IMR-90 (cell line): ENCODE measurements around the gene SELENOO. TPM values are rescaled to one million over a fixed set of nuclear protein-coding genes. Genes with fewer than 3 reads are reported as not detected.

Source experiments
- ATAC-seq: fragments of 200-7000 bp; cut with Tn5 transposase; 2 replicates; pipeline ENCODE4 v1.9.1; 2020; ENCODE audit warnings: low read depth, mild to moderate bottlenecking, moderate library complexity
- BruUV-seq: library from RNA; stranded (reverse); fragments of 400-500 nt; replicated peaks from 2 replicates; lab custom pipeline; 2021; lab: Mats Ljungman, UMichigan
- CTCF ChIA-PET: fragments of 300-600 bp; formaldehyde crosslinking; extraction: SDS; loops from one replicate; lab custom pipeline; 2021; ENCODE audit warnings: antibody characterized with exemption; lab: Yijun Ruan, JAX
- POLR2A ChIA-PET: fragments of 300-600 bp; sonication (Branson Sonifier 250); formaldehyde crosslinking; loops from one replicate; lab custom pipeline; 2022; ENCODE audit warnings: antibody characterized with exemption; ENCODE audit not compliant: unreplicated experiment; lab: Charles Lee
- DNase-seq: peaks from one replicate; pipeline ENCODE4 v3.0.0; 2013
- H2AFZ ChIP-seq: replicated peaks from 2 replicates; pipeline ENCODE3; 2013; ENCODE audit warnings: low read length, mild to moderate bottlenecking; ENCODE audit not compliant: poor library complexity
- H2AK5ac ChIP-seq: 2 replicates; pipeline ENCODE4 v1.6.1; 2013; ENCODE audit warnings: low read depth, low read length, inconsistent platforms
- H2AK9ac ChIP-seq: replicated peaks from 2 replicates; pipeline ENCODE3; 2013; ENCODE audit warnings: mild to moderate bottlenecking, low read depth, low read length, moderate library complexity; ENCODE audit not compliant: poor library complexity
- H2BK120ac ChIP-seq: 2 replicates; pipeline ENCODE4 v1.6.1; 2013; ENCODE audit warnings: low read depth, low read length, inconsistent platforms
- H2BK15ac ChIP-seq: 3 replicates; pipeline ENCODE4 v1.6.1; 2013; ENCODE audit warnings: low read depth, low read length, inconsistent platforms
- H2BK20ac ChIP-seq: 2 replicates; pipeline ENCODE4 v1.6.1; 2013; ENCODE audit warnings: low read depth, mild to moderate bottlenecking, inconsistent platforms, low read length, moderate library complexity
- H2BK5ac ChIP-seq: 2 replicates; pipeline ENCODE4 v1.6.1; 2013; ENCODE audit warnings: mild to moderate bottlenecking, low read depth, low read length, inconsistent platforms; ENCODE audit not compliant: poor library complexity, severe bottlenecking
- H3K14ac ChIP-seq: replicated peaks from 2 replicates; pipeline ENCODE4 v1.6.1; 2013; ENCODE audit warnings: low read depth, low read length, inconsistent platforms
- H3K18ac ChIP-seq: 2 replicates; pipeline ENCODE4 v1.6.1; 2013; ENCODE audit warnings: low read depth, low read length, control low read depth
- H3K23ac ChIP-seq: 2 replicates; pipeline ENCODE4 v1.6.1; 2013; ENCODE audit warnings: low read depth, low read length, inconsistent platforms
- H3K27ac ChIP-seq: 2 replicates; pipeline ENCODE4 v1.5.1; 2013; ENCODE audit warnings: mild to moderate bottlenecking, control low read depth, low read length; ENCODE audit not compliant: insufficient read depth
- H3K27me3 ChIP-seq: 2 replicates; pipeline ENCODE4 v1.6.1; 2013; ENCODE audit warnings: low read length; ENCODE audit not compliant: control insufficient read depth, insufficient read depth
- H3K36me3 ChIP-seq: 2 replicates; pipeline ENCODE4 v1.6.1; 2013; ENCODE audit warnings: low read length, mixed read lengths; ENCODE audit not compliant: control insufficient read depth, insufficient read depth
- H3K4ac ChIP-seq: 2 replicates; pipeline ENCODE4 v1.6.1; 2013; ENCODE audit warnings: low read depth, low read length, inconsistent platforms
- H3K4me1 ChIP-seq: 2 replicates; pipeline ENCODE4 v1.6.1; 2013; ENCODE audit warnings: low read length, mixed read lengths; ENCODE audit not compliant: control insufficient read depth, insufficient read depth
- H3K4me2 ChIP-seq: 2 replicates; pipeline ENCODE4 v1.6.1; 2013; ENCODE audit warnings: low read depth, mild to moderate bottlenecking, control low read depth, low read length, moderate library complexity
- H3K4me3 ChIP-seq: 2 replicates; pipeline ENCODE4 v1.5.1; 2013; ENCODE audit warnings: low read depth, mild to moderate bottlenecking, control low read depth, low read length, moderate library complexity; ENCODE audit not compliant: insufficient read depth
- H3K56ac ChIP-seq: 2 replicates; pipeline ENCODE4 v1.6.1; 2013; ENCODE audit warnings: low read length, inconsistent platforms; ENCODE audit not compliant: insufficient read depth; ENCODE audit errors: extremely low read depth
- H3K79me1 ChIP-seq, 2 experiments: 2 replicates each; pipeline ENCODE4 v1.6.1; 2013; ENCODE audit warnings: low read length in 2 of 2, inconsistent platforms in 1 of 2, low read depth in 1 of 2
- H3K9ac ChIP-seq: 2 replicates; pipeline ENCODE4 v1.6.1; 2013; ENCODE audit warnings: low read depth, low read length, control low read depth
- H3K9me1 ChIP-seq: 2 replicates; pipeline ENCODE4 v1.6.1; 2013; ENCODE audit warnings: low read length, inconsistent platforms; ENCODE audit not compliant: insufficient read depth
- H3K9me3 ChIP-seq: 2 replicates; pipeline ENCODE4 v1.6.1; 2013; ENCODE audit warnings: low read length; ENCODE audit not compliant: control insufficient read depth, insufficient read depth
- H4K20me1 ChIP-seq: 2 replicates; pipeline ENCODE4 v1.6.1; 2013; ENCODE audit warnings: low read length, inconsistent platforms; ENCODE audit not compliant: insufficient read depth
- H4K5ac ChIP-seq: 2 replicates; pipeline ENCODE4 v1.6.1; 2013; ENCODE audit warnings: mild to moderate bottlenecking, low read depth, low read length, control low read depth
- H4K8ac ChIP-seq, 2 experiments: 2 replicates each; pipeline ENCODE4 v1.6.1; 2013; ENCODE audit warnings: low read depth in 2 of 2, low read length in 2 of 2, control low read depth in 1 of 2, inconsistent platforms in 1 of 2
- H4K91ac ChIP-seq: 2 replicates; pipeline ENCODE4 v1.6.1; 2013; ENCODE audit warnings: low read depth, low read length, inconsistent platforms; ENCODE audit not compliant: insufficient read depth
- BHLHE40 ChIP-seq: fragments of 150-350 bp; IDR thresholded peaks from 2 replicates; pipeline ENCODE4 v1.6.1; 2016; ENCODE audit warnings: mild to moderate bottlenecking, low read depth, low read length
- CEBPB ChIP-seq: IDR thresholded peaks from 2 replicates; pipeline ENCODE4 v1.6.1; 2012; ENCODE audit warnings: low read depth, low read length, improper control_type of control experiment
- CTCF ChIP-seq: conservative IDR thresholded peaks from 2 replicates; pipeline ENCODE4 v1.5.1; 2012; ENCODE audit warnings: mild to moderate bottlenecking, low read depth, low read length, improper control_type of control experiment
- MAFK ChIP-seq: IDR thresholded peaks from 2 replicates; pipeline ENCODE4 v1.6.1; 2012; ENCODE audit warnings: low read depth, low read length, improper control_type of control experiment
- NFE2L2 ChIP-seq: fragments of 150-350 bp; IDR thresholded peaks from 2 replicates; pipeline ENCODE4 v1.6.1; 2016; ENCODE audit warnings: low read depth, mild to moderate bottlenecking, low read length
- RAD21 ChIP-seq: IDR thresholded peaks from 2 replicates; pipeline ENCODE4 v1.6.1; 2012; ENCODE audit warnings: low read length, improper control_type of control experiment
- RCOR1 ChIP-seq: IDR thresholded peaks from 2 replicates; pipeline ENCODE4 v1.6.1; 2012; ENCODE audit warnings: mild to moderate bottlenecking, low read length, improper control_type of control experiment; ENCODE audit not compliant: insufficient replicate concordance
- RFX5 ChIP-seq: IDR thresholded peaks from 2 replicates; pipeline ENCODE4 v1.8.0; 2012; ENCODE audit warnings: low read depth, mild to moderate bottlenecking, low read length, moderate library complexity
- SMC3 ChIP-seq: fragments of 150-350 bp; IDR thresholded peaks from 2 replicates; pipeline ENCODE4 v1.6.1; 2016; ENCODE audit warnings: low read depth, mild to moderate bottlenecking, antibody characterized with exemption, low read length, moderate library complexity
- WGBS, 2 experiments: methylation state at CpG; one replicate each; pipeline versions ENCODE4 v1.1.5 to v1.1.7; 2013; ENCODE audit warnings: missing lambda C conversion rate in 2 of 2; ENCODE audit not compliant: insufficient read length in 1 of 2; ENCODE audit errors: extremely low coverage in 2 of 2; 5-methylcytosine and 5-hydroxymethylcytosine counted together
- dilution Hi-C: fragments of 300-500 bp; cut with HindIII; formaldehyde crosslinking; loops from one replicate; pipeline ENCODE4 v1.14.3; 2018; ENCODE audit warnings: low sequenced_read_pairs; ENCODE audit not compliant: unreplicated experiment
- in situ Hi-C: fragments of 300-500 bp; cut with MboI; formaldehyde crosslinking; loops from 3 replicates; pipeline ENCODE4 v1.14.3; 2019; ENCODE audit warnings: low sequenced_read_pairs, inconsistent platforms, mixed read lengths
- intact Hi-C: fragments of 100-400 bp; cut with micrococcal nuclease; formaldehyde crosslinking; loops from 2 replicates; pipeline ENCODE4 v1.10.0; 2022
- polyA plus RNA-seq, 3 experiments: library from polyadenylated mRNA; depleted of rRNA; stranded (reverse); fragments of >200 nt; gene quantifications; 2 replicates each; pipeline ENCODE4 v1.2.3, GENCODE V29; 2012; ENCODE audit warnings: low replicate concordance in 1 of 3
- total RNA-seq: library from RNA; depleted of rRNA; stranded (reverse); fragments of >200 nt; gene quantifications from 2 replicates; pipeline ENCODE4 v1.2.3, GENCODE V29; 2012

The SELENOO gene
- total and polyA plus RNA-seq, 2 of the 4 experiments (the other 2 are of a cell fraction): 10.4 to 21.4 TPM

- H3K9ac ChIP-seq: no peak overlapping the region
- H3K4me2 ChIP-seq: no peak overlapping the region
- no peak overlapping the region for H4K91ac ChIP-seq
- intact Hi-C loops: no loop called here
- no peak overlapping the region for H2BK5ac ChIP-seq
- H3K9me1 ChIP-seq: no peaks in the 10 kb centered on the region
- no peak overlapping the region for H3K4ac ChIP-seq
- in situ Hi-C loops: no loop called here
- H3K14ac ChIP-seq: no peak overlapping the region
- no peak overlapping the region for H3K56ac ChIP-seq
- ATAC-seq: no peak
- no peak overlapping the region for H3K4me3 ChIP-seq
- dilution Hi-C loops: no loop called here
- no peak overlapping the region for H2AK9ac ChIP-seq
- peaks cover 35% of the 10 kb centered on the region; the same call in 1 of the 2 replicates for H3K36me3 ChIP-seq
- TF ChIP-seq SMC3 (no peak), MAFK (no peak), RFX5 (no peak), RCOR1 (no peak), BHLHE40 (no peak), NFE2L2 (no peak), CTCF (no peak), RAD21 (no peak), CEBPB (no peak)
- peaks cover 9% of the 10 kb centered on the region for H3K4me1 ChIP-seq
- H3K27me3 ChIP-seq: no peaks in the 10 kb centered on the region
- no peak for DNase-seq
- CTCF ChIA-PET: no interaction called here
- H4K20me1 ChIP-seq: peaks cover 32% of the 10 kb centered on the region
- peaks cover 7 to 38% of the 10 kb centered on the region in 2 experiments; a peak in 3 of 4 replicates for H3K79me1 ChIP-seq
- H2AFZ ChIP-seq: peak overlapping the region; percentile 58
- WGBS, 2 experiments: 90% methylated on average over 6 of the region's 17 CpGs; no CpG with 5 or more reads in 1 of the 2 experiments
- no peak overlapping the region for H4K5ac ChIP-seq
- H3K9me3 ChIP-seq: no peaks in the 10 kb centered on the region
- no peak overlapping the region for H2BK15ac ChIP-seq
- H2BK20ac ChIP-seq: no peak overlapping the region
- H3K18ac ChIP-seq: no peak overlapping the region
- no peak overlapping the region for H2AK5ac ChIP-seq
- no peak overlapping the region for H3K27ac ChIP-seq
- H4K8ac ChIP-seq: no peak overlapping the region
- BruUV-seq: no TSS peak
- POLR2A ChIA-PET: no interaction called here
- H3K23ac ChIP-seq: no peak overlapping the region
- H2BK120ac ChIP-seq: no peak overlapping the region
Observed at GRCh38 chr22:50255607-50256006, 54.8 kb downstream of the SELENOO start.
